AG09319 (cell line): ENCODE results near the gene SUFU.

Experiments used
- DNase-seq: peaks from one replicate; pipeline ENCODE4 v3.0.0-alpha.2; 2010; ENCODE audit warnings: low read depth; ENCODE audit errors: extremely low read depth
- TF ChIP-seq, protein P1 (sequence below): IDR thresholded peaks from 2 replicates; pipeline ENCODE4 v1.5.1; 2011; ENCODE audit warnings: low read depth, mild to moderate bottlenecking, inconsistent platforms, low read length, moderate library complexity

The SUFU gene

DNA sequence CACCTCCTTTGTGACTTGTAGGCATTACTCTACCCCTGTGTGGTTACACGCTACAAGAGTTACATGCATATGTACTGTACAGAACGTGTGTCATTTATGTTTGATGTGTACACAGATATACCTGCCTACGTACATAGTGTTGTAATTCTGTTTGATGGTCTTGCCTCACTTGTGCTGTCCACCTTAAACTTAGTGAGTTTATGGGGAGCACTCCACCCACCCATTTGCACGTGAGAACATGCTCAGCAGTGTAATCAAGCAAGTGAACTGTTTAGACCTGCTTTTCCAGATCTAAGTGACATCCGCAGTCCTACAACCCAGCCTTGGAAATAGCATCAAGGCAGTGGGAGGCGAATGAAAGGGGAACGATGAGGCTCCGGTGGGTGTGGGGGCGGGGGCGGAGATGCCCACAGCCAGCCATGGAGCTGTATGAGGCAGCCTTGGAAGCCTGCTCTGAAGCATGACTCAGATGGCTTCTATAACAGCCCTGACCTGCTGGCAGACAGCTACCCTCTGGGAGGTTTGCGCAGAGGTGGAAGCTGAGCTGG lies 52.1 kb downstream of the SUFU start:
- TF ChIP-seq, protein P1, sequence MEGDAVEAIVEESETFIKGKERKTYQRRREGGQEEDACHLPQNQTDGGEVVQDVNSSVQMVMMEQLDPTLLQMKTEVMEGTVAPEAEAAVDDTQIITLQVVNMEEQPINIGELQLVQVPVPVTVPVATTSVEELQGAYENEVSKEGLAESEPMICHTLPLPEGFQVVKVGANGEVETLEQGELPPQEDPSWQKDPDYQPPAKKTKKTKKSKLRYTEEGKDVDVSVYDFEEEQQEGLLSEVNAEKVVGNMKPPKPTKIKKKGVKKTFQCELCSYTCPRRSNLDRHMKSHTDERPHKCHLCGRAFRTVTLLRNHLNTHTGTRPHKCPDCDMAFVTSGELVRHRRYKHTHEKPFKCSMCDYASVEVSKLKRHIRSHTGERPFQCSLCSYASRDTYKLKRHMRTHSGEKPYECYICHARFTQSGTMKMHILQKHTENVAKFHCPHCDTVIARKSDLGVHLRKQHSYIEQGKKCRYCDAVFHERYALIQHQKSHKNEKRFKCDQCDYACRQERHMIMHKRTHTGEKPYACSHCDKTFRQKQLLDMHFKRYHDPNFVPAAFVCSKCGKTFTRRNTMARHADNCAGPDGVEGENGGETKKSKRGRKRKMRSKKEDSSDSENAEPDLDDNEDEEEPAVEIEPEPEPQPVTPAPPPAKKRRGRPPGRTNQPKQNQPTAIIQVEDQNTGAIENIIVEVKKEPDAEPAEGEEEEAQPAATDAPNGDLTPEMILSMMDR, result no peak
- no peak for DNase-seq

DNA sequence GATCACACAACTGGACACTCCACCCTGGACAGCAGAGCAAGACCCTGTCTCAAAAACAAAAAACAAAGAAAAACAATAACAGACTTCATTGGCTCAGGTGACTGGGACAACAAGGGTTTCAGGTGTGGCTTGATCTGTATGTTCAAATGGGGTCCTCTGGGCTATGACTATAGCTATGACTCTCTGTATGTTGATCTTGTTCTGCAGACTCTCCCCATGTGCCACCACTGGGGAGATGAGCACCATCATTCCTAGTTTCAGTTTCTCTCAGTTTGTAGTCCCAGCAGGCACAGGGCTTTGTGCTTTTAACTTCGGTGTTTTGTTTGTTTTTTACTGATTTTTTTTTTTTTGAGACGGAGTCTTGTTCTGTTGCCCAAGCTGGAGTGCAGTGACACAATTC lies 53.8 kb downstream of the SUFU start:
- TF ChIP-seq, protein P1, result no peak
- DNase-seq, result no peak

DNA sequence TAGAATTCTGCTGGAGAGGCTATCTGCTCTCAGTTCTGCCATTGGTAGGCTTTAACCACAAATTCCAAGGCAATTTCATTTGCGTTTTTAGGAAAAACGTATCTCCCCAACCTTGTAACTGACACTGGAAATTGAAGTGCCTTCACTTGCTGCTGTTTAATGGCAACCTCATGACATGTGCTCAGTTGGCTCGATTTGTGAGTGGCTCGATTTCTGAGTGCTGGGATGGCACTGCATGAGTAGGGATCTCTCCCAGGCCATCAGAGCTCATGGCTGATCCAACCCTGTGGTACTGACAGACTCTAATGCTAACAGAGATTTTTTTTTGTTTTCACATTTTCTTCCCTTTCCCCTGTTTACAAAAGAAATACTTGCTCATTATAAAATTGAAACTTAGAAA lies 56.0 kb downstream of the SUFU start:
- DNase-seq, result no peak
- TF ChIP-seq, protein P1, result no peak

DNA sequence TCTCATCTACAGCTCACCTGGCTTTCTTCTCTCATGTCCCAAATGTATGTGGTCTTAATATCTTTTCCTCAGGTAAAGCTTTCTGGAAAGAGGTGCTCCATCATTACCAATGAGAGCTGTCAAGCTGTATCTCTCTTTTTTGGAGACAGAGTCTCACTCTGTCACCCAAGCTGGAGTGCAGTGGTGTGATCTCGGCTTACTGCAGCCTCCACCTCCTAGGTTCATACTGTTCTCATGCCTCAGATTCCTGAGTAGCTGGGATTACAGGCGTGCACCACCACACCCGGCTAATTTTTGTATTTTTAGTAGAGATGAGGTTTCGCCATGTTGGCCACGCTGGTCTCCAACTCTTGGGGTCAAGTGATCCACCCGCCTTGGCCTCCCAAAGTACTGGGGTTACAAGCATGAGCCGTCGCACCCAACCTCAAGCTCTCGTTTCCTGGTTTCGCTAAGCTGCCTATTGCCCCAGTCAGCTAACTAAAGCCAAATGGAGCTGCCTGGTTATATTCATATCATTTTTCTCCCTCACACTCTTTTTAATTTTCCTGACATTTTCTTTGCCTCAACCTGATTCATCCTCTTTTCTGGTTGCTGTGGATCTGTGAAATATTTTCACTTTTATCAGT lies 60.5 kb downstream of the SUFU start:
- DNase-seq, result no peak
- TF ChIP-seq, protein P1, result no peak

DNA sequence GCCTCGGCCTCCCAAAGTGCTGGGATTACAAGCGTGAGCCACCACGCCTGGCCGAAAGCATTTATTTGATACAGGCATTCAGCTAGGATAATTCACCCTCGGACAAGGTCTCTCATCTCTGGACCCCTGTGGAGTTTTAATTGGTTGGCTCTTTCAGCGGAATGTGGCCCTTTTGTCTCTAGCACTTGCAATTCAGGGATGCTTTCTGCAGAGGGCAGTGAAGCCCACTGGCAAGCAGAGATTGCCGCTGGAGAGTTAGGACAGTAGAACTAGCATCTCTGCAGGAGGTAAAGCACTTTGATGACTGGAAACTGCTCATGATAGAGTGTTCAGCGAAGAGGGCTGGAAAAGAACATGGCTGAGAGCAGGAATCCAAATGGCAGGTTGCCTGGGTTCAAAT lies 62.0 kb downstream of the SUFU start:
- DNase-seq, result no peak
- TF ChIP-seq, protein P1, result no peak

DNA sequence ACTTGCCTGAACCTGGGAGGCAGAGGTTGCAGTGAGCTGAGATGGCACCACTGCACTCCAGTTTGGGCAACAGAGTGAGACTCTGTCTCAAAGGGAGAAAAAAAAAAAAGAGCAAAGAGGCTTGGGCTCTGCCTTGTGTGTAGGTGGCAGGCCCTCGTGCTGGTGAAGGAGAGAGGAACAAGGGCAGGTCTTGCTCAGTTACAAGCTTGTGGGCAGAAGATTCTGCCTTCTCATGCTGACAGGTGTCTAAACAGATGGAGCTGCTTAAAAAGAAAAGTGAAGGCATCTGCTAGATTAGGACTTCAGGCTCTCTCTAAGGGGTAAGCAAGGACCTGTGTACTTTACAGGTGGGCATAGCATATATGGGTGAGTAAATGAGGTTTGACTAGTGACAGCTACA lies 75.0 kb downstream of the SUFU start:
- DNase-seq, result no peak
- TF ChIP-seq, protein P1, result no peak

DNA sequence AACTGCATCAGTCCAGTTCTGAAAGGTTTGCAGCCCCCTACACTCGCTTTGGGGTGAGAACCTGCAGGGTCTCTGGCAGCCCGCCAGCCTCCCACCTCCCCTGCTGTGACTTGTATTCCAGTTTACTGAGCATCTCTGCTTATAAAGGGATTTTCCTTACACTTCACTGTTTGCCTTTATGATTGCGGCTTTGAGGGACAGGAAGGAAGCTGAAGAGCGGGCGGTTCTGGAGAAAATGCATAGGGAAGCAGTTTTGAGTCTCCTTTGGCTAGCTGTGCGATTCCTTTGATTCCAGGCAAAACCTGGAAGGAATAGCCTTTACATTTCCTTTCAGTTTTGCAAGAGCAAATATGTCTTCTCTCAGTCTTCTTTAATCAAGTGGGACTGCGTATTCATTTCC lies 75.6 kb downstream of the SUFU start:
- TF ChIP-seq, protein P1, result no peak
- no peak for DNase-seq
